T-helper 17 cell (primary cell): Measurements from ENCODE around the gene PRELID3B. TPM values are rescaled to one million over a fixed set of nuclear protein-coding genes. Genes with fewer than 3 reads are reported as not detected.

ENCODE experiments used
- ATAC-seq: fragments of 150-1000 bp; cut with Tn5 transposase; 2 replicates; pipeline ENCODE4 v1.10.0; 2021; ENCODE audit warnings: mild to moderate bottlenecking, moderate library complexity
- DNase-seq, 3 donors: peaks; one replicate each; pipeline versions ENCODE4 v3.0.0 to v3.0.0-alpha.2; 2020 to 2021
- H3K9me3 ChIP-seq: one replicate; pipeline ENCODE4 v1.7.0; 2013; ENCODE audit warnings: low read length, mild to moderate bottlenecking; ENCODE audit not compliant: control insufficient read depth, poor library complexity, severe bottlenecking
- H3K27ac Mint-ChIP-seq: one replicate; pipeline ENCODE4 v1.8.0; 2022; ENCODE audit warnings: mild to moderate bottlenecking, moderate library complexity, mixed read lengths
- H3K27me3 Mint-ChIP-seq: one replicate; pipeline ENCODE4 v1.8.0; 2022; ENCODE audit warnings: mixed read lengths
- H3K36me3 Mint-ChIP-seq: one replicate; pipeline ENCODE4 v1.8.0; 2022; ENCODE audit warnings: low read depth, mixed read lengths
- H3K4me1 Mint-ChIP-seq: one replicate; pipeline ENCODE4 v1.8.0; 2022; ENCODE audit warnings: mild to moderate bottlenecking, mixed read lengths
- H3K4me3 Mint-ChIP-seq: one replicate; pipeline ENCODE4 v1.8.0; 2022; ENCODE audit warnings: mild to moderate bottlenecking, moderate library complexity, mixed read lengths
- total RNA-seq, 4 donors: library from RNA in 2 of 4; stranded (reverse) in 2 of 4; gene quantifications; one replicate each; pipeline ENCODE4 v1.2.3 and lab custom pipeline; 2022 to 2026

Gene PRELID3B
- total RNA-seq, 2 donors from 2014 or later, result 53.8 to 72.6 TPM

DNA sequence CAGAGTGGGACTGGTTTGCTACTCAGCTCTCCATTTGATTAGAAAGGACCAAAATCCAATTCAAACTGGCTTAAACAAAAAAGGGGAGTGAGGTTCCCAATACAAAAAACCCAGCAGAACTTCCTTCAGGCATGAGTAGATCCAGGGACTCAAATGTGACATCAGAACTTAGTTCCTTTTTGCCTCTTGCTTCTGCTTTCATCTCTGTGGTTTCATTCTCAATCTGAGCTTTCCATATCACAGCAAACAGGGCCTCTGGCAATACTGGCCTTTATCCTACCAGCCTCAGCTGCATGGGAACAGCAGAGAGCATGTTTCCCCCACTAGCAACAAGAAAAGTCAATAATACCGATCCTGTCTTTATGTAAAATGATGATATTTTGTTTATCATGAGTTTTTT is 28.6 kb upstream of the PRELID3B start:
- Mint-ChIP-seq H3K4me1 (peaks cover 3% of the 10 kb centered on the region), H3K27me3 (peaks cover 67% of the 10 kb centered on the region), H3K27ac (no peak overlapping the region), H3K36me3 (peaks cover 4% of the 10 kb centered on the region), H3K4me3 (no peak overlapping the region)
- no peaks in the 10 kb centered on the region for H3K9me3 ChIP-seq
- no peak for DNase-seq
- ATAC-seq, result no peak

DNA sequence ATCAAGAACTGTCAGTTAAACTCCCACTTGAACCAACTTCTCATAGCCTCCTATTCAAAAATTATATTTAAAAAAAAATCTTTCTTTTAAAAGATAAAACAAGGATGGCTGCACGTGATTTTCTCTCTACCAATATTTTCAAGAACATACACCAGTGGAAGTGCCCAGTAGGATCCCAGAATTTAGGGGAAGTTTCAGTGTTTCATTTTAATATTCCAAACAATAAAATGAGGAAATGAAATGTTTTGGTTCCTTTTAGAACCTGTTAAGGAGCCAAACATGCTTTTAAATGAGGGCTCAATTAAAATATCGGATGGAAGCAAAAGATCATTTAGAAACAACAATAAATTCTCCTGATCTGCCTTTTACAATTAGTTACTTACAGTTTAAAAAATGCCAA is 26.4 kb upstream of the PRELID3B start:
- Mint-ChIP-seq H3K4me1 (peaks cover 3% of the 10 kb centered on the region), H3K36me3 (peaks cover 4% of the 10 kb centered on the region), H3K27me3 (peaks cover 46% of the 10 kb centered on the region), H3K27ac (no peak overlapping the region), H3K4me3 (no peak overlapping the region)
- no peak for ATAC-seq
- H3K9me3 ChIP-seq, result no peaks in the 10 kb centered on the region
- no peak for DNase-seq

DNA sequence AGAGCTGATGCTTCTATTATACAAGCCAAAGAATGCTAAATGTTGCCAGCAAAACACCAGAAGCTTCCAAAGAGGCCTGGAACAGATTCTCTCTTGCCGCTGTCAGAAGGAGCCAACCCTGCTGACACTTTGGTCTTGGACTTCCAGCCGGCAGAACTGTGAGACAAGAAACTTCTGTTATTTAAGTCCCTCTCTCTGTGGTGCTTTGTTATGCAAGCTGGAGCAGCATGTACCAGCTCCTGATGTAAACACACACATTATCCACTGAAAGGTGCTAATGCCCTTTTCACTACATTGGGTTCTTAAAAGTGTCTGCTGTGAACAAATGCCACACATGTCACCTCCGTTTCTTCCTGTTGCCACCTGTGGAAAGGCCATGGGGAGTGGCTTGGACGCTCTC is 25.9 kb upstream of the PRELID3B start:
- Mint-ChIP-seq H3K27ac (no peak overlapping the region), H3K36me3 (peaks cover 4% of the 10 kb centered on the region), H3K27me3 (peaks cover 46% of the 10 kb centered on the region), H3K4me1 (peaks cover 3% of the 10 kb centered on the region), H3K4me3 (no peak overlapping the region)
- ATAC-seq, result no peak
- H3K9me3 ChIP-seq, result no peaks in the 10 kb centered on the region
- DNase-seq, result no peak

DNA sequence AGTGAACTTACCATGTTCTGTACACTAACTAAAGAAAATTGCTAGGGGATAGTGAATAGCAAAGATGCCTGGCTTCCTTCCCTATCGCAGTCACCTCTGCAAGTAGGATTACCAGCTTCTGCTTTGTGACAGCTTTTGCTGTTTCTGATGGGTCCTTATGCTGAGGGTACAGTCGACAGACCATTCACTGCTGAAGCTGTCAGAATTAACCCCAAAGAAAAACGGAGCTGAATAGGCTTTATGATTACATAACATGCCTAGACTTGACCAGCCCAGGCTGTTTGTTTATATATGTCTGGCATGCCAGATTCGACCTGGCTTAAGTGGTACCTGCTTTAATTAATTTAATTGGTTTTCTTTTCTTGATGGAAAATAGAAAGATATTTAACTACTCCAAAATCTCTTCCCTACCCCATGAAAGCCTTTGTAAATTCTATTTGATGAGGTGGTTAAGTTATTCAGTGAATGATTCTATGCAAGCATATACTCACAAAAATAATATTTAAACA is 21.7 kb upstream of the PRELID3B start:
- no peak overlapping the region for H3K27ac Mint-ChIP-seq
- H3K4me1 Mint-ChIP-seq, result no peaks in the 10 kb centered on the region
- H3K9me3 ChIP-seq, result no peaks in the 10 kb centered on the region
- ATAC-seq (no peak), DNase-seq (no peak)
- H3K4me3 Mint-ChIP-seq, result no peak overlapping the region
- peaks cover 24% of the 10 kb centered on the region for H3K27me3 Mint-ChIP-seq
- no peaks in the 10 kb centered on the region for H3K36me3 Mint-ChIP-seq

DNA sequence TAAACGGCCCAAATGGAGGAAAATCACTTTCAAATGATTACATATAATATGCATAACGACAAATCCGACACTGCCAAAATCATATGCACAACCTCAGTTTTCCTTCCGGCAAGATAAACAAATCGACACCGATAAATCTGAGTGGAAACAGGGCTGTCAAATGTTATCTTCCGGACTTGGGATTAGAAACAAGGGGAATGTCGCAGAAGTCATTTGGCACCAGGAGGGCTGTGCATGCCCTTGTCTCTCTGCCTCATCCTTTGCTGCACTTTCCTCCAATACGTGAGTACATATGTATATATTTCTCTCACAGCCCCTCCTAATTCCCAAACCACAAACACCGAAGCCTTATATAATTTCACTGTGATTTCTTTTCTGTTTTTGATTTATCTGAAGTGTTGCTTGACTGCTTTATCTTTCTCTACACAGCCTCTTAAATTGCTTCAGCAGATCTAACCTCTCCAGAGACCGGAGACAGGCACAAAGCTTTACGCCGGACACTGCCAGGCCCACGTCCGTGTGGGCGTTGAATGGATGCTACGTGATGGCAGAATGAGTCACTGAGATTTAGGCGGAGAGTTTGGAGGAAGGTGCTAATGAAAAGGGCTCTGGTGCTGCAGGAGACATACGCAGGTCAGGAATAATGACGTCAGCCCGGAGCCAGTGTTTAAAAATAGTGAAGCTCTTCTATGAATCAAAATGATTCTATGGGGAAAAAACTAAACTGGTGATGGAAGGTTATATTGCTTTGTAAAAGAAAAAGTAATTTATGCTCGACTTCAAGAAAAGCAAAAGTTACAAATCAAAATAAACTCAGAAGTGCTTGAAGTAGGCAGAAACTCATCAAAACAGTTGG is 21.0 kb upstream of the PRELID3B start:
- H3K9me3 ChIP-seq, result no peaks in the 10 kb centered on the region
- ATAC-seq, result no peak
- no peak for DNase-seq
- Mint-ChIP-seq H3K27me3 (peaks cover 23% of the 10 kb centered on the region), H3K4me3 (no peak overlapping the region), H3K36me3 (no peaks in the 10 kb centered on the region), H3K4me1 (no peaks in the 10 kb centered on the region), H3K27ac (no peak overlapping the region)

DNA sequence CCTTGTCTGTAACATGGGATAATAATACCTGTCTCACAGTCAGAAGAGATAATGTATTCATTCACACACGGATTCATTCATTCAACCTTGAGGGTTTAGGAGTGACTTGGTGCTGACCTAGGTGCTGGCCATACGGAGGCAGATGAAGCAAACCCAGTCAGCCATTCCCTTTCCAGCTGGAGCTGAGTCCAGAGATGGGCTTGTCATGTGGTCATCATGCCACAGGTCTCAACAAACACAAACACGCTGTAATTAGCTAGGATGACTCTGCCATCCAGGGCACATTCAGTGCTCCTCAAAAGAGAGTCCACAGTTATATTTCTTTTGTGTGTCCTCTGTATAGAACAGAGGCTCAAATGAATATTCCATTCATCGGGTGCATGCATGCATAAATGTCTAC is 19.5 kb upstream of the PRELID3B start:
- no peak overlapping the region for H3K4me3 Mint-ChIP-seq
- H3K9me3 ChIP-seq, result no peaks in the 10 kb centered on the region
- H3K4me1 Mint-ChIP-seq, result no peaks in the 10 kb centered on the region
- H3K27me3 Mint-ChIP-seq, result peaks cover 23% of the 10 kb centered on the region
- DNase-seq (no peak), ATAC-seq (no peak)
- no peaks in the 10 kb centered on the region for H3K36me3 Mint-ChIP-seq
- H3K27ac Mint-ChIP-seq, result no peak overlapping the region

DNA sequence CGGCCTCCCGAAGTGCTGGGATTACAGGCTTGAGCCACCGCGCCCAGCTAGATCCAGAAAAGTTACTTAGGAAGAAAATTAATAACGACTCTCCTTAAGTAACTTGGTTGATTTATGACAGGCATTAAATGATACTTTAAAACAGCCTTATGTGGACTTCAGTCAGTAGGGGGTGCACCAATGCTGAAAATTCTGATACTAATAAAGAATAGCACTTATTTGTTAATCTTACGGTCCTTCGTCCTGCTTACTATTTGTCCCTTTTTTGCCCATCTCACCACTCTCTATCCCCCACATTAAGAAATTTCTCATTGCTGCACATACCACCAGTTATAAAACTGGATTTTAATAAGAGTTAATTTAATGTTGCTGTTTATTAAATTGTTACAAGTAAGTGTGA is 12.7 kb upstream of the PRELID3B start:
- DNase-seq, result no peak
- H3K9me3 ChIP-seq, result no peaks in the 10 kb centered on the region
- peaks cover 2% of the 10 kb centered on the region for H3K36me3 Mint-ChIP-seq
- no peak overlapping the region for H3K4me3 Mint-ChIP-seq
- no peaks in the 10 kb centered on the region for H3K4me1 Mint-ChIP-seq
- no peak overlapping the region for H3K27ac Mint-ChIP-seq
- ATAC-seq, result peak; percentile 50
- peaks cover 38% of the 10 kb centered on the region for H3K27me3 Mint-ChIP-seq

DNA sequence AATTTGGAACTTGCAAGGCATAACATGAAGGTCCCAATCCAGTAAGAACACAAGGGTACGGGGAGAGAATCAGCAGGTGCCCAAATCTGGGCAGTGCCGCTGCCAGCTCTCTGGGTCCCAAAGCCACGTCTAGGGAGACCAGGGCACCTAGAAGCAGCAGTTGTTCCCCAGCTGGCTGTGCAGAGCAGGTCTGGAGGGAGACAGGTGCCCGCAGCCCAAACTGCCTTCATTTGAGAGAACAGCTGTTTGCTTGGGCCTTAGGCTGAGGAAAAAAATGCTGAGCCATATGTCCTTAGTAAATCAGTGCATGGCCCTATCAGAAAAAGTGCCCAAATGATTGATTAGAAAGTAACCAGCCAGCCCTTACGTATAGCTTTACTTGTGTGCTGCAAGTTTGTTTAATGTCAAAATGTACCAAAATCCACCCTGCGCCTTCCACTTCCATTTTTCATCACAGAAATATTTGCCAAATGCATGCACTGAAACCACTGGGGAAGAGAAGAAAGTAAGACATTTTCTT is 9.1 kb upstream of the PRELID3B start:
- no peak overlapping the region for H3K27ac Mint-ChIP-seq
- peaks cover 9% of the 10 kb centered on the region for H3K4me1 Mint-ChIP-seq
- H3K4me3 Mint-ChIP-seq, result no peak overlapping the region
- peaks cover 2% of the 10 kb centered on the region for H3K36me3 Mint-ChIP-seq
- ATAC-seq (no peak), DNase-seq (no peak)
- H3K9me3 ChIP-seq, result no peaks in the 10 kb centered on the region
- H3K27me3 Mint-ChIP-seq, result peaks cover 51% of the 10 kb centered on the region

DNA sequence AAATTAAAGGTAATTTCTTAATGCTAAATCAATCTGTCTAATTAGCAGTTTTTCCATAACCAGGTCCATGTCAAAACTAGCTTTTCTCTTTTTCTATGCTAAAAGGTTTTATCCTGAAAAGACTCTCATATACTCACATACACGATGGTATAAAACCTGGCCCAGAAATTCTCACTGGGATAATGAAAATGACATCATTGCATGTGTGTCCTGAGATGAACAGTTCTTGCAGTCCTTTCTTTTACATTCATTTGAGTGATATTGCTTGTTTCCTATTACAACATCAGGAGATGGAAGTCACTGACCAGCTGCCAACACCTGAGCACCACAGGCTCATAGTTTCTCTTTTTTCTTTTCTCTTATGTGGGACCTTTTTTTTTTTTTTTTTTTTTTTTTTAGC is 7.9 kb upstream of the PRELID3B start:
- Mint-ChIP-seq H3K27me3 (peaks cover 51% of the 10 kb centered on the region), H3K36me3 (peaks cover 2% of the 10 kb centered on the region), H3K4me3 (no peak overlapping the region), H3K27ac (peak overlapping the region; percentile 53), H3K4me1 (peaks cover 10% of the 10 kb centered on the region)
- ATAC-seq (no peak), DNase-seq (no peak)
- no peaks in the 10 kb centered on the region for H3K9me3 ChIP-seq

DNA sequence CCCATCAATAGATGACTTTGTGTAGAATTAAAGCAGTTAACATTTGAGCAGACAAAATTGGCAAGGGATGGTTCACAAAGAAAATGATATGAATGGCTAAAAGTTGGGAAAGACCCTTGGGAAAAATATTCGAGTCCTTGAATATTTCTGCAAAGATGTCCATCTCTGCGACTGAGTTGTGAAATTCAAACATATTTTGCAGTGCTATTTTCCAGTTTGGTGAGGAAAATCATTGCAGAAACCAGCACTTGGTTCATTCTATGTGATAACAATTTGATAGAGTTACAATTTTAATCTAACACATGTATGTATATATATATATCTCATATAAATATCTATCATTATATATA is 6.1 kb upstream of the PRELID3B start:
- no peak overlapping the region for H3K27ac Mint-ChIP-seq
- ATAC-seq (no peak), DNase-seq (no peak)
- H3K27me3 Mint-ChIP-seq, result peaks cover 38% of the 10 kb centered on the region
- no peak overlapping the region for H3K4me3 Mint-ChIP-seq
- H3K4me1 Mint-ChIP-seq, result peaks cover 14% of the 10 kb centered on the region
- H3K36me3 Mint-ChIP-seq, result peaks cover 2% of the 10 kb centered on the region
- no peaks in the 10 kb centered on the region for H3K9me3 ChIP-seq

DNA sequence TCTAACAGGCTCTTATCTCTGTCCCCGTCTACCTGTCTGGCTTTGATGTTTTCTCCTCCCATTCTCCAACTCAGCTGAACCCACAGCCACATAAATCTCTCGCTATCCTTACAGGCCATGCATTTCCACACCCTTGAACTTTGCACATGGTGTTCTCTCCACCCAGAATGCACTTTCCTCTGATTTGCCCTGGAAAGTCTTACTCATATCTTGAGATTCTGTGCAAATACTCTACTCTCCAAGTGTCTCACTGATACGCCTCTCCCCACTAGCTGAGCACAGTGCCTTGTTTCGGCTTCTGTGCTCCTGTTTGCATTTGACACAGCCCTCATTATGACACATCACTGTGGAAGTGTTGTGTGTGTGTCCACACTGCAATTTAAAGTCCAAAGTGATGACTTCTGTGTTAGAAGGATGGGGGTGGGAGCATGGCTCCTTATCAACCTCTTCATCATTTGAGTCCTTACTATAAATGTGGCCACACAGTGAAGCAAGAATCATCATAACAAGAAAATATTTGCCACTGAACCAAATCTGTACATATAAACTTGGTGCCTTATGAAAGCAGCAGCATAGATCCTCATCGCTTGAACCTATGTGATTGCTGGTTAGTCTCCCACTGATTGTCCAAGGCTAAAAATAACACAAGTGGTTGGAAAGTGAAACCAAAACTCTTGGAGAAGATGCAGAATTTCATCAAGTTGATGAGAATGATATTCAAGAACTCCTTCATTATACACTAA is 5.5 kb upstream of the PRELID3B start:
- ATAC-seq (no peak), DNase-seq (no peak)
- no peaks in the 10 kb centered on the region for H3K9me3 ChIP-seq
- Mint-ChIP-seq H3K36me3 (peaks cover 2% of the 10 kb centered on the region), H3K4me1 (peaks cover 17% of the 10 kb centered on the region), H3K4me3 (no peak overlapping the region), H3K27me3 (peaks cover 33% of the 10 kb centered on the region), H3K27ac (no peak overlapping the region)

DNA sequence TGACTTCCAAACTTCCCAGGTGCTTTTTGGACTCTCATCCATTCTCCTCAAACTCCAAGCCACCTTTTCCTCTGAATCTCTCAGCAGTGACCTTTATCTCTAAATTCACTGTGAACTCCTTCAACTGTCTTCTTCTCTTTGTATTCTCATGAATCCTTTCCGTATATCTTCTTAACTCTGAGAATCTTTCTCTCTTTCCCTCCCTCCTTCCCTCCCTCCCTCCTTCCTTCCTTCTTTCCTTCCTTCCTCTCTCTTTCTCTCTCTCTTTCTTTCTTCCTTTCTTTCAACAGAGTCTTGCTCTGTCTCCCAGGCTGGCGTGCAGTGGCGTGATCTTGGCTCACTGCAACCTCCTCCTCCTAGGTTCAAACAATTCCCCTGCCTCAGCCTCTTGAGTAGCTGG is 4.3 kb upstream of the PRELID3B start:
- H3K36me3 Mint-ChIP-seq, result peaks cover under 1% of the 10 kb centered on the region
- DNase-seq, result no peak
- ATAC-seq, result no peak
- no peaks in the 10 kb centered on the region for H3K9me3 ChIP-seq
- no peak overlapping the region for H3K4me3 Mint-ChIP-seq
- peaks cover 25% of the 10 kb centered on the region for H3K27me3 Mint-ChIP-seq
- peaks cover 19% of the 10 kb centered on the region for H3K4me1 Mint-ChIP-seq
- no peak overlapping the region for H3K27ac Mint-ChIP-seq

DNA sequence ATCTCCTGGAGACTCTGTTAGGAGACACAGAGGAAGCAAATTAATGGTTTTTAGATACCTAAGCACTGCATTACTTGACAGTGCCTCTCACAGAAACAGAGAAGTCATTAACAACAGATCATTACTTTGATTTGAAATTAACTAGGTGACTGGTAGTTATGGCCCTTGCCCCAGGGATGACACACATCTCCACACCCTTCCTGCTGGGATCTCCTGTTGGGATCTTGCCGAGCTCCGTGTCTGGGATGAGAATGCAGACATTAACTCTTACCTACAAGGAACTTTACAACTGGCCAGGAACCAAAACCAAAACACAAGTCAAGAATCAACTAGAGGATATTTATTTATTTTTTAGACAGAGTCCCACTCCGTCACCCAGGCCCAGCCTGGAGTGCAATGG is 2.2 kb upstream of the PRELID3B start:
- DNase-seq (no peak), ATAC-seq (no peak)
- H3K9me3 ChIP-seq, result no peaks in the 10 kb centered on the region
- Mint-ChIP-seq H3K36me3 (no peaks in the 10 kb centered on the region), H3K4me1 (peaks cover 37% of the 10 kb centered on the region), H3K27ac (no peak overlapping the region), H3K4me3 (no peak overlapping the region), H3K27me3 (peaks cover 7% of the 10 kb centered on the region)
